B cell (primary cell): ENCODE results near the gene DCT. TPM values are rescaled to one million over a fixed set of nuclear protein-coding genes. Genes with fewer than 3 reads are reported as not detected.

Experiments
- ATAC-seq: fragments of 200-7000 bp; cut with Tn5 transposase; one replicate; pipeline ENCODE4 v1.10.0; 2021; ENCODE audit warnings: low read depth, mild to moderate bottlenecking, moderate number of reproducible peaks, moderate library complexity
- CTCF ChIA-PET: fragments of 350-600 bp; sonication (Branson Sonifier 250); formaldehyde crosslinking; loops from one replicate; lab custom pipeline; 2021; ENCODE audit warnings: antibody characterized with exemption, inconsistent platforms; lab: Charles Lee
- POLR2A ChIA-PET: fragments of 350-600 bp; sonication (Branson Sonifier 250); formaldehyde crosslinking; loops from one replicate; lab custom pipeline; 2021; ENCODE audit warnings: antibody characterized with exemption; lab: Charles Lee
- DNase-seq: peaks from one replicate; pipeline ENCODE4 v3.0.0; 2013
- H2AFZ ChIP-seq: 2 replicates; pipeline ENCODE4 v1.6.1; 2012; ENCODE audit warnings: mild to moderate bottlenecking, low read depth, low read length; ENCODE audit not compliant: insufficient read depth, poor library complexity, severe bottlenecking
- H3K27ac ChIP-seq, 2 donors: 1 replicate in 1 of 2; 2 replicates in 1 of 2; pipeline ENCODE4 v1.5.1; 2012 to 2013; ENCODE audit warnings: low read length in 2 of 2, mild to moderate bottlenecking in 2 of 2, moderate library complexity in 1 of 2
- H3K27me3 ChIP-seq, 4 experiments: fragments of 200-600 bp in 1 of 4; sonication (generic) in 1 of 4; replicated peaks in 1 of 4; 1 replicate in 2 of 4; 2 replicates in 2 of 4; pipeline versions ENCODE4 v1.6.1 to v1.7.0; 2013 to 2016; ENCODE audit warnings: low read length in 3 of 4, mild to moderate bottlenecking in 2 of 4, mixed read lengths in 1 of 4, moderate library complexity in 1 of 4; ENCODE audit not compliant: insufficient read depth in 4 of 4, control insufficient read depth in 3 of 4; ENCODE audit errors: control extremely low read depth in 1 of 4
- H3K36me3 ChIP-seq, 2 experiments: replicated peaks in 1 of 2; 1 replicate in 1 of 2; 2 replicates in 1 of 2; pipeline versions ENCODE4 v1.6.1 to v1.7.1; 2013; ENCODE audit warnings: low read length in 1 of 2; ENCODE audit not compliant: insufficient read depth in 2 of 2, control insufficient read depth in 1 of 2; ENCODE audit errors: control extremely low read depth in 1 of 2, extremely low read depth in 1 of 2
- H3K4me1 ChIP-seq, 2 donors: fragments of 200-600 bp in 1 of 2; sonication (generic) in 1 of 2; 1 replicate in 1 of 2; 2 replicates in 1 of 2; pipeline versions ENCODE4 v1.5.1 to v1.6.1; 2013 to 2017; ENCODE audit warnings: low read length in 2 of 2; ENCODE audit not compliant: control insufficient read depth in 2 of 2, insufficient read depth in 2 of 2
- H3K4me2 ChIP-seq: replicated peaks from 2 replicates; pipeline ENCODE3; 2012; ENCODE audit warnings: mild to moderate bottlenecking, low read depth, low read length; ENCODE audit not compliant: poor library complexity, severe bottlenecking
- H3K4me3 ChIP-seq, 5 experiments: fragments of 200-600 bp in 1 of 5; sonication (generic) in 1 of 5; 1 replicate in 3 of 5; 2 replicates in 2 of 5; pipeline versions ENCODE4 v1.5.1 to v1.7.0; 2011 to 2016; ENCODE audit warnings: low read length in 4 of 5, mild to moderate bottlenecking in 4 of 5, low read depth in 2 of 5, control low read depth in 1 of 5, moderate library complexity in 1 of 5; ENCODE audit not compliant: insufficient read depth in 1 of 5; ENCODE audit errors: control extremely low read depth in 1 of 5, extremely low read depth in 1 of 5
- H3K79me2 ChIP-seq: fragments of 200-600 bp; sonication (generic); one replicate; pipeline ENCODE4 v1.6.0; 2016; ENCODE audit warnings: low read length; ENCODE audit not compliant: control insufficient read depth, insufficient read depth
- H3K9ac ChIP-seq: fragments of 200-600 bp; sonication (generic); 2 replicates; pipeline ENCODE4 v1.6.1; 2017; ENCODE audit warnings: mild to moderate bottlenecking, low read length, moderate library complexity
- H3K9me3 ChIP-seq, 3 donors: one replicate each; pipeline versions ENCODE4 v1.6.1 to v1.7.1; 2013; ENCODE audit warnings: low read length in 2 of 3; ENCODE audit not compliant: control insufficient read depth in 2 of 3, insufficient read depth in 1 of 3; ENCODE audit errors: control extremely low read depth in 1 of 3
- H4K20me1 ChIP-seq: 2 replicates; pipeline ENCODE4 v1.6.0; 2012; ENCODE audit warnings: mild to moderate bottlenecking, low read length; ENCODE audit not compliant: insufficient read depth, control insufficient read depth, poor library complexity, severe bottlenecking
- H3K27ac Mint-ChIP-seq: one replicate; pipeline ENCODE4 v1.8.0; 2021; ENCODE audit warnings: mixed read lengths
- H3K27me3 Mint-ChIP-seq: one replicate; pipeline ENCODE4 v1.8.0; 2021; ENCODE audit warnings: mixed read lengths
- H3K4me1 Mint-ChIP-seq: one replicate; pipeline ENCODE4 v1.8.0; 2021; ENCODE audit warnings: mixed read lengths
- H3K4me3 Mint-ChIP-seq: one replicate; pipeline ENCODE4 v1.8.0; 2021; ENCODE audit warnings: mixed read lengths
- H3K9me3 Mint-ChIP-seq: one replicate; pipeline ENCODE4 v1.8.0; 2022; ENCODE audit warnings: mixed read lengths; ENCODE audit not compliant: insufficient read depth
- EZH2 ChIP-seq: IDR thresholded peaks from 2 replicates; pipeline ENCODE4 v1.6.1; 2012; ENCODE audit warnings: borderline replicate concordance, low read depth, mild to moderate bottlenecking, moderate library complexity, low read length; ENCODE audit not compliant: insufficient read depth, poor library complexity, severe bottlenecking
- WGBS: methylation state at CpG from one replicate; pipeline ENCODE4 v1.1.5; 2013; ENCODE audit warnings: missing lambda C conversion rate; ENCODE audit not compliant: insufficient coverage; 5-methylcytosine and 5-hydroxymethylcytosine counted together
- intact Hi-C: fragments of 100-400 bp; cut with micrococcal nuclease; formaldehyde crosslinking; loops from one replicate; pipeline ENCODE4 v1.10.0; 2022
- polyA plus RNA-seq: library from polyadenylated mRNA; depleted of rRNA; stranded (reverse); fragments of >200 nt; gene quantifications from 2 replicates; pipeline ENCODE4 v1.2.3, GENCODE V29; 2012
- total RNA-seq, 2 donors: library from RNA; stranded (reverse); fragments of 120-200 nt in 1 of 2; gene quantifications; 1 replicate in 1 of 2; 2 replicates in 1 of 2; pipeline versions ENCODE4 v1.2.3 to v1.2.4, GENCODE V29; 2013 to 2022
- TF ChIP-seq, protein P1 (sequence below): fragments of 200-600 bp; IDR thresholded peaks from one replicate; pipeline ENCODE4 v1.8.0; 2022; ENCODE audit warnings: antibody characterized with exemption, mild to moderate bottlenecking

DCT gene
- total and polyA plus RNA-seq, 2 donors (not counting 1 experiment from before 2014, with no cell fraction given), result 0.10 to 0.18 TPM

DNA sequence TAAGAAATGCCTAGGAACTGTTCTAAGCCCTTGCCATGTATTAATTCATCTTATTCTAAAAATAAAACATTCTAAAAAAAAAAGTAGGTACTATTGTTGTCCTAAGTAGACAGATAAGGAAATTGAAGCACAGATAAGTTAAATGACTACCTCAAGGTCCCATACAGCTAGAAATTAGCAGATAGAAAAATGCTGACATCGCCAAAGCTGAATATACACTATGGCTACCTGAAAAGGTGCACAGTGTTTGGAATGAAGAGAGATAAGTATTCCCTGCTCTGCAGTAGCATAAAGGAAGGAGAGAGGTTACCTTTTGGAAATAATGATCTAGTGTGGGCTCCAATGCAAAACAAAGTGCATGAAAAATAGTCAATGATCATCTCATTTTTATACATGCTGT lies 65.3 kb downstream of the DCT start:
- CTCF ChIA-PET, result interaction anchor here (0.9 kb wide), 1 partner anchor 18 kb away, joined by 3 read pairs; no protein-coding TSS in a partner anchor
- H3K9me3 Mint-ChIP-seq, result peaks cover 8% of the 10 kb centered on the region
- POLR2A ChIA-PET, result no interaction called here
- peaks cover 5% of the 10 kb centered on the region for H3K27me3 Mint-ChIP-seq
- Histone ChIP-seq H3K36me3 (no peaks in the 10 kb centered on the region), H3K4me3 (no peak overlapping the region), H3K27ac (no peak overlapping the region), H3K27me3 (no peaks in the 10 kb centered on the region), H3K4me2 (no peak overlapping the region), H3K9me3 (no peaks in the 10 kb centered on the region), H2AFZ (no peak overlapping the region), H3K4me1 (peaks cover 3 to 7% of the 10 kb centered on the region in 2 donors), H3K9ac (no peak overlapping the region), H4K20me1 (no peaks in the 10 kb centered on the region), H3K79me2 (no peaks in the 10 kb centered on the region)
- WGBS, result no CpG with 5 or more reads among the region's 1 CpG
- ATAC-seq (no peak), DNase-seq (no peak)
- intact Hi-C loops, result no loop called here
- TF ChIP-seq, protein P1, sequence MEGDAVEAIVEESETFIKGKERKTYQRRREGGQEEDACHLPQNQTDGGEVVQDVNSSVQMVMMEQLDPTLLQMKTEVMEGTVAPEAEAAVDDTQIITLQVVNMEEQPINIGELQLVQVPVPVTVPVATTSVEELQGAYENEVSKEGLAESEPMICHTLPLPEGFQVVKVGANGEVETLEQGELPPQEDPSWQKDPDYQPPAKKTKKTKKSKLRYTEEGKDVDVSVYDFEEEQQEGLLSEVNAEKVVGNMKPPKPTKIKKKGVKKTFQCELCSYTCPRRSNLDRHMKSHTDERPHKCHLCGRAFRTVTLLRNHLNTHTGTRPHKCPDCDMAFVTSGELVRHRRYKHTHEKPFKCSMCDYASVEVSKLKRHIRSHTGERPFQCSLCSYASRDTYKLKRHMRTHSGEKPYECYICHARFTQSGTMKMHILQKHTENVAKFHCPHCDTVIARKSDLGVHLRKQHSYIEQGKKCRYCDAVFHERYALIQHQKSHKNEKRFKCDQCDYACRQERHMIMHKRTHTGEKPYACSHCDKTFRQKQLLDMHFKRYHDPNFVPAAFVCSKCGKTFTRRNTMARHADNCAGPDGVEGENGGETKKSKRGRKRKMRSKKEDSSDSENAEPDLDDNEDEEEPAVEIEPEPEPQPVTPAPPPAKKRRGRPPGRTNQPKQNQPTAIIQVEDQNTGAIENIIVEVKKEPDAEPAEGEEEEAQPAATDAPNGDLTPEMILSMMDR, result no peak
- TF ChIP-seq EZH2, result no peak
- H3K4me1 Mint-ChIP-seq, result peaks cover 11% of the 10 kb centered on the region
- H3K27ac Mint-ChIP-seq, result no peak overlapping the region
- H3K4me3 Mint-ChIP-seq, result no peak overlapping the region

DNA sequence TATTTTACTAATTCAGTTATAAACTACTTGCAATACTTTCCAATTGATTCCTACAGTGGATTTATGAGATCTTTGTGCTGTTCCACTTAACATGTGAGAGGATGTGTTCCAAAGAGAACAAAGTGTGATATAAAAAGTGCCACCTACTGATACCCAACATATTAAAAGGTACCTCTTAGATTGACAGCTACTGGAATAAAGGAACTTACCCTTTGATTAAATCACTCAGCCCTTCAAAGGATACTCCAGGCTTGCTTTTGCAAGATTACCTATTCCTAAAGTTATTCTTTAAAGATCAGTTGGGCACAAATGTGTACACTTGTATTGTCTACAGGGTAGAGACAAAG lies 65.9 kb downstream of the DCT start:
- DNase-seq (no peak), ATAC-seq (no peak)
- H3K9me3 Mint-ChIP-seq, result peaks cover 7% of the 10 kb centered on the region

More for the DNA sequence above, 65.9 kb downstream of the DCT start:
- H3K27me3 ChIP-seq, result no peaks in the 10 kb centered on the region
- no peaks in the 10 kb centered on the region for H3K36me3 ChIP-seq
- Mint-ChIP-seq H3K27me3 (peaks cover 5% of the 10 kb centered on the region), H3K27ac (no peak overlapping the region), H3K4me3 (no peak overlapping the region), H3K4me1 (peaks cover 5% of the 10 kb centered on the region)
- H3K4me1 ChIP-seq, result peaks cover 1 to 2% of the 10 kb centered on the region in 2 donors
- H3K4me2 ChIP-seq, result no peak overlapping the region
- H3K9ac ChIP-seq, result no peak overlapping the region
- ChIA-PET CTCF (no interaction called here), POLR2A (no interaction called here)
- TF ChIP-seq EZH2, result no peak
- TF ChIP-seq, protein P1, result no peak
- no peak overlapping the region for H3K27ac ChIP-seq
- intact Hi-C loops, result no loop called here
- no peaks in the 10 kb centered on the region for H4K20me1 ChIP-seq
- no peak overlapping the region for H2AFZ ChIP-seq
- no peaks in the 10 kb centered on the region for H3K9me3 ChIP-seq
- H3K4me3 ChIP-seq, result no peak overlapping the region
- no peaks in the 10 kb centered on the region for H3K79me2 ChIP-seq
